H1 (cell line): Measurements from ENCODE around the gene CAPZA2. TPM values are rescaled to one million over a fixed set of nuclear protein-coding genes. Genes with fewer than 3 reads are reported as not detected.

Source experiments
- CTCF ChIA-PET: fragments of 300-600 bp; sonication (Branson Sonifier 250); formaldehyde crosslinking; loops from one replicate; lab custom pipeline; 2021; ENCODE audit not compliant: partially characterized antibody; lab: Charles Lee
- POLR2A ChIA-PET: fragments of 300-600 bp; sonication (Branson Sonifier 250); formaldehyde crosslinking; loops from one replicate; lab custom pipeline; 2021; ENCODE audit warnings: inconsistent platforms; ENCODE audit not compliant: partially characterized antibody; lab: Charles Lee
- DNase-seq, 2 experiments: peaks; one replicate each; pipeline versions ENCODE4 v3.0.0 to v3.0.0-alpha.2; 2010 to 2022; ENCODE audit warnings: low spot score in 2 of 2, low read depth in 1 of 2, mixed read lengths in 1 of 2
- FAIRE-seq: peaks from 2 replicates; lab custom pipeline; 2011; peaks lifted over from hg19 to GRCh38; lab: Jason Lieb, UNC
- H2AFZ ChIP-seq: 2 replicates; pipeline ENCODE4 v1.8.1; 2012; ENCODE audit warnings: low read length, inconsistent platforms
- H2AK5ac ChIP-seq: 2 replicates; pipeline ENCODE4 v1.6.1; 2013; ENCODE audit warnings: low read depth, low read length
- H2BK120ac ChIP-seq: replicated peaks from 2 replicates; pipeline ENCODE3; 2013; ENCODE audit warnings: low read depth, low read length, inconsistent platforms
- H2BK12ac ChIP-seq: 2 replicates; pipeline ENCODE4 v1.6.1; 2013; ENCODE audit warnings: low read depth, low read length
- H2BK15ac ChIP-seq: 2 replicates; pipeline ENCODE4 v1.6.1; 2013; ENCODE audit warnings: low read length
- H2BK20ac ChIP-seq: 2 replicates; pipeline ENCODE4 v1.6.1; 2013; ENCODE audit warnings: low read length
- H2BK5ac ChIP-seq: 2 replicates; pipeline ENCODE4 v1.6.1; 2013; ENCODE audit warnings: low read depth, low read length
- H3K14ac ChIP-seq: 2 replicates; pipeline ENCODE4 v1.6.1; 2013; ENCODE audit warnings: inconsistent platforms; ENCODE audit not compliant: insufficient read length
- H3K18ac ChIP-seq: 2 replicates; pipeline ENCODE4 v1.6.1; 2013; ENCODE audit warnings: low read length; ENCODE audit errors: extremely low read depth
- H3K23ac ChIP-seq: 2 replicates; pipeline ENCODE4 v1.6.1; 2013; ENCODE audit warnings: inconsistent platforms; ENCODE audit not compliant: insufficient read length
- H3K23me2 ChIP-seq: 2 replicates; pipeline ENCODE4 v1.6.1; 2013; ENCODE audit warnings: low read depth, low read length
- H3K27ac ChIP-seq: 2 replicates; pipeline ENCODE4 v1.6.1; 2011; ENCODE audit warnings: low read depth, low read length, inconsistent platforms
- H3K27me3 ChIP-seq, 4 experiments: replicated peaks in 1 of 4; 1 replicate in 1 of 4; 2 replicates in 3 of 4; pipeline versions ENCODE4 v1.6.1 to v1.8.1; 2011 to 2013; ENCODE audit warnings: low read length in 3 of 4, mild to moderate bottlenecking in 3 of 4, inconsistent platforms in 2 of 4, mixed read lengths in 2 of 4, moderate library complexity in 1 of 4; ENCODE audit not compliant: control insufficient read depth in 3 of 4, insufficient read depth in 3 of 4; ENCODE audit errors: extremely low read depth in 1 of 4
- H3K36me3 ChIP-seq, 4 experiments: 2 replicates each; pipeline versions ENCODE4 v1.6.1 to v1.8.1; 2011 to 2013; ENCODE audit warnings: mild to moderate bottlenecking in 4 of 4, low read length in 3 of 4, moderate library complexity in 2 of 4, control low read depth in 1 of 4, inconsistent platforms in 1 of 4; ENCODE audit not compliant: insufficient read depth in 4 of 4, control insufficient read depth in 2 of 4
- H3K4ac ChIP-seq: replicated peaks from 2 replicates; pipeline ENCODE3; 2013; ENCODE audit warnings: low read length, low read depth, mixed read lengths, inconsistent platforms; ENCODE audit not compliant: insufficient read length
- H3K4me1 ChIP-seq, 4 experiments: replicated peaks in 1 of 4; 1 replicate in 1 of 4; 2 replicates in 3 of 4; pipeline versions ENCODE4 v1.6.1 to v1.8.1; 2011 to 2013; ENCODE audit warnings: low read length in 3 of 4, inconsistent platforms in 2 of 4, mixed read lengths in 1 of 4; ENCODE audit not compliant: insufficient read depth in 4 of 4, control insufficient read depth in 3 of 4
- H3K4me2 ChIP-seq, 2 experiments: 2 replicates each; pipeline versions ENCODE4 v1.6.1 to v1.8.1; 2011 to 2013; ENCODE audit warnings: low read depth in 2 of 2, low read length in 2 of 2, control low read depth in 1 of 2, inconsistent platforms in 1 of 2, mild to moderate bottlenecking in 1 of 2; ENCODE audit not compliant: insufficient read depth in 1 of 2
- H3K4me3 ChIP-seq, 4 experiments: fragments of 200-600, 300-600 bp in 1 of 4; sonication (generic), shearing (Covaris generic), sonication (Bioruptor Twin) in 1 of 4; 2 replicates each; pipeline versions ENCODE4 v1.5.1 to v1.8.1; 2011 to 2016; ENCODE audit warnings: low read length in 4 of 4, low read depth in 3 of 4, control low read depth in 2 of 4, inconsistent platforms in 2 of 4, mild to moderate bottlenecking in 2 of 4, mixed read lengths in 1 of 4, moderate library complexity in 1 of 4; ENCODE audit not compliant: insufficient read depth in 2 of 4; ENCODE audit errors: extremely low read depth in 1 of 4
- H3K56ac ChIP-seq: replicated peaks from 2 replicates; pipeline ENCODE3; 2013; ENCODE audit warnings: low read depth, mild to moderate bottlenecking, mixed read lengths, low read length, inconsistent platforms; ENCODE audit not compliant: insufficient read length
- H3K79me1 ChIP-seq: 2 replicates; pipeline ENCODE4 v1.6.1; 2013; ENCODE audit warnings: low read depth, low read length, control low read depth
- H3K79me2 ChIP-seq, 2 experiments: 2 replicates each; pipeline versions ENCODE4 v1.6.1 to v1.8.1; 2012 to 2013; ENCODE audit warnings: low read length in 2 of 2, mild to moderate bottlenecking in 2 of 2, inconsistent platforms in 1 of 2; ENCODE audit not compliant: insufficient read depth in 2 of 2, control insufficient read depth in 1 of 2
- H3K9ac ChIP-seq, 4 experiments: replicated peaks in 1 of 4; 1 replicate in 1 of 4; 2 replicates in 3 of 4; pipeline versions ENCODE4 v1.6.1 to v1.8.1; 2011 to 2013; ENCODE audit warnings: low read depth in 3 of 4, low read length in 3 of 4, control low read depth in 2 of 4, mild to moderate bottlenecking in 2 of 4, moderate library complexity in 2 of 4, inconsistent platforms in 1 of 4; ENCODE audit errors: extremely low read depth in 1 of 4
- H3K9me3 ChIP-seq, 2 experiments: 2 replicates each; pipeline versions ENCODE4 v1.6.1 to v1.8.1; 2012 to 2013; ENCODE audit warnings: mild to moderate bottlenecking in 2 of 2, moderate library complexity in 2 of 2, control low read depth in 1 of 2, inconsistent platforms in 1 of 2, low read depth in 1 of 2, low read length in 1 of 2, mixed read lengths in 1 of 2; ENCODE audit not compliant: insufficient read depth in 2 of 2
- H4K20me1 ChIP-seq, 2 experiments: replicated peaks in 1 of 2; 2 replicates each; pipeline versions ENCODE3 to v1.8.1; 2011 to 2013; ENCODE audit warnings: inconsistent platforms in 2 of 2, low read length in 2 of 2, mild to moderate bottlenecking in 1 of 2; ENCODE audit not compliant: insufficient read depth in 2 of 2, control insufficient read depth in 1 of 2
- H4K5ac ChIP-seq: 2 replicates; pipeline ENCODE4 v1.6.1; 2013; ENCODE audit warnings: low read length, low read depth, mixed read lengths, inconsistent platforms; ENCODE audit not compliant: insufficient read length
- H4K8ac ChIP-seq: 2 replicates; pipeline ENCODE4 v1.8.0; 2013; ENCODE audit warnings: mild to moderate bottlenecking, moderate library complexity, low read length, inconsistent platforms; ENCODE audit not compliant: insufficient read depth; ENCODE audit errors: extremely low read depth
- H4K91ac ChIP-seq: replicated peaks from 2 replicates; pipeline ENCODE3; 2013; ENCODE audit warnings: low read length, mixed read lengths, inconsistent platforms; ENCODE audit not compliant: insufficient read length
- CTBP2 ChIP-seq: IDR thresholded peaks from 2 replicates; pipeline ENCODE4 v1.7.0; 2011; ENCODE audit warnings: borderline replicate concordance, mild to moderate bottlenecking, moderate library complexity, mixed read lengths, low read length; ENCODE audit not compliant: insufficient read depth, insufficient read length
- EGR1 ChIP-seq: IDR thresholded peaks from 2 replicates; pipeline ENCODE4 v1.6.1; 2011; ENCODE audit warnings: low read depth, low read length, borderline replicate concordance
- JUND ChIP-seq: IDR thresholded peaks from 2 replicates; pipeline ENCODE4 v1.6.1; 2011; ENCODE audit warnings: mild to moderate bottlenecking, improper control_type of control experiment, low read length
- POLR2A ChIP-seq, 2 experiments: IDR thresholded peaks; 1 replicate in 1 of 2; 2 replicates in 1 of 2; pipeline ENCODE4 v1.6.1; 2011; ENCODE audit warnings: low read depth in 2 of 2, low read length in 2 of 2, mild to moderate bottlenecking in 2 of 2; ENCODE audit errors: control extremely low read depth in 1 of 2
- POLR2AphosphoS5 ChIP-seq: IDR thresholded peaks from 2 replicates; pipeline ENCODE4 v1.6.1; 2011; ENCODE audit warnings: low read depth, low read length
- SIN3A ChIP-seq, 2 experiments: IDR thresholded peaks in 1 of 2; conservative IDR thresholded peaks in 1 of 2; 2 replicates each; pipeline ENCODE4 v1.6.1; 2011 to 2012; ENCODE audit warnings: low read length in 2 of 2, improper control_type of control experiment in 1 of 2, low read depth in 1 of 2, mild to moderate bottlenecking in 1 of 2
- TAF1 ChIP-seq: IDR thresholded peaks from 2 replicates; pipeline ENCODE4 v1.6.1; 2011; ENCODE audit warnings: mild to moderate bottlenecking, low read depth, low read length
- TEAD4 ChIP-seq: IDR thresholded peaks from 2 replicates; pipeline ENCODE4 v1.6.1; 2012; ENCODE audit warnings: low read depth, low read length, inconsistent platforms, mixed read lengths
- WGBS, 2 experiments: shearing (Covaris generic) in 1 of 2; methylation state at CpG; one replicate each; pipeline versions ENCODE4 v1.1.6 to v1.1.7; 2013 to 2015; ENCODE audit warnings: low lambda C conversion rate in 2 of 2, mixed read lengths in 2 of 2, inconsistent platforms in 1 of 2, low coverage in 1 of 2, missing lambda C conversion rate in 1 of 2; ENCODE audit not compliant: insufficient replicate concordance in 2 of 2, insufficient coverage in 1 of 2, insufficient read length in 1 of 2; ENCODE audit errors: extremely low coverage in 1 of 2, missing lambda C conversion rate in 1 of 2; 5-methylcytosine and 5-hydroxymethylcytosine counted together
- polyA plus RNA-seq, 7 experiments: library from polyadenylated mRNA; depleted of rRNA in 3 of 7; stranded (reverse) in 5 of 7; unstranded in 2 of 7; fragments of >200 nt in 5 of 7; fragments of 200-250 nt in 2 of 7; gene quantifications; 1 replicate in 5 of 7; 2 replicates in 1 of 7; 4 replicates in 1 of 7; pipeline versions ENCODE4 v1.2.1 to v1.2.3, GENCODE V29; 2011 to 2013; ENCODE audit warnings: missing spikeins in 2 of 7, mixed read lengths in 2 of 7
- total RNA-seq: library from RNA; stranded (reverse); fragmentation: NEBNext Ultra II Directional; extraction: Animal tissue kit (Norgen Biotek cat#: 25700); gene quantifications from 2 replicates; pipeline ENCODE4 v1.2.1, GENCODE V29; 2021
- TF ChIP-seq, protein P1 (sequence below), 3 experiments: IDR thresholded peaks; 1 replicate in 2 of 3; 2 replicates in 1 of 3; pipeline versions ENCODE4 v1.5.1 to v1.6.1; 2011; ENCODE audit warnings: low read length in 3 of 3, mild to moderate bottlenecking in 3 of 3, inconsistent platforms in 2 of 3, low read depth in 1 of 3, moderate library complexity in 1 of 3; ENCODE audit not compliant: insufficient read depth in 1 of 3; ENCODE audit errors: control extremely low read depth in 1 of 3

CAPZA2 gene
- total and polyA plus RNA-seq, 2 of the 8 experiments (the other 6 are each of a cell fraction or from before 2014, with no cell fraction given), result 33.2 to 145 TPM

DNA sequence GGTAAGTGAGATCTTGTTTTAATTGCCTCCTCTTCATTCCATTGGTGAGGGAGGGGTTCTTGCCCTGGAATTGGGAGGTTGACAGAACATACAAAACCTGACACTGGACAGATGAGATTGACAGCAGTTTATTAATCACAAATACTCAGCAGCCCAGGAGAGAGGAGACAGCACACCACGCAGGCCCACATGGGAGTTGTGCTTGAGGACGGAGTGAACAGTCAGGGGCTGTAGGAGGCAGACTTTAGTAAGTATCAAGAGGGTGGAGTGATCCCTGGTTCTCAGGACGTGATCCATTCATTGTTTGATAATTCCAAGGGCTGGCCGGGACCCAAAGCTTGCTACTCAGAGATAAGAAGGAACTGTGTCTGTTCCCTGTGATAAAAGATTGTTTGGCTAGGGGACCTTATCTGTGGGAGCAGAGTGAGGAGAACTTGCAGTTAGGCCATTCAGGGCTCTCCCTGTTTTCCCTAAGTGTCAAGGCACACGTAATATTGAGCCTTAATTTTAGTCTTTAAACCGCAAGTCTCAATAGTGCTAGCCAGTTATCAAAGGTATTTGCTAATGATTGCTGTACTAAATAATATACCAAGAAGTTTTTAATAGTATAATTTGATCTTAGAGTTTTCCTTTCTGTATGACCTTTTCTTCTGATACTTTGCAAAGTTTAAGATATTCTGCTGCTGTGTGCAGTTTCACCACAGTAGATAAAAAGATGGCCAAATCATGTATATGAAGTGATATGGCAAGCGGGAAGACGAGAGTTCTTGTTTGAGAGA is 14.5 kb downstream of the CAPZA2 start:
- H3K4me3 ChIP-seq, result no peak overlapping the region
- H3K27me3 ChIP-seq, result no peaks in the 10 kb centered on the region
- H3K23me2 ChIP-seq, result no peaks in the 10 kb centered on the region; the same call in 1 of the 2 replicates
- peaks cover 10 to 90% of the 10 kb centered on the region in 2 experiments for H3K79me2 ChIP-seq
- no peak overlapping the region for H3K18ac ChIP-seq
- H3K4me2 ChIP-seq, result no peak overlapping the region
- peaks cover 0 to 5% (median under 1%) of the 10 kb centered on the region in 4 experiments; a peak in 1 of 8 replicates for H3K36me3 ChIP-seq
- no peaks in the 10 kb centered on the region for H3K9me3 ChIP-seq
- H2BK15ac ChIP-seq, result no peak overlapping the region
- no peak overlapping the region for H2BK120ac ChIP-seq
- no peak for DNase-seq
- no peak overlapping the region for H2BK12ac ChIP-seq
- no peak overlapping the region for H3K9ac ChIP-seq
- no peak overlapping the region for H3K14ac ChIP-seq
- H3K4ac ChIP-seq, result no peak overlapping the region
- no peaks in the 10 kb centered on the region for H3K4me1 ChIP-seq
- no peak for FAIRE-seq
- no peak overlapping the region for H2BK20ac ChIP-seq
- no peak overlapping the region for H2BK5ac ChIP-seq
- H3K79me1 ChIP-seq, result peaks cover 7% of the 10 kb centered on the region; the same call in 1 of the 2 replicates
- ChIA-PET POLR2A (no interaction called here), CTCF (interaction anchor here (0.8 to 1.8 kb wide), 2 partner anchors 11 to 90 kb away, joined by 3 to 4 read pairs; no protein-coding TSS in a partner anchor)
- H2AK5ac ChIP-seq, result no peak overlapping the region
- no peak overlapping the region for H4K5ac ChIP-seq
- peaks cover 0 to 17% of the 10 kb centered on the region in 2 experiments for H4K20me1 ChIP-seq
- WGBS, 2 experiments, result 87% methylated on average over 8 of the region's 8 CpGs; no CpG with 5 or more reads in 1 of the 2 experiments
- H3K23ac ChIP-seq, result no peak overlapping the region
- H4K91ac ChIP-seq, result no peak overlapping the region
- no peak overlapping the region for H3K27ac ChIP-seq
- no peak overlapping the region for H2AFZ ChIP-seq
- H4K8ac ChIP-seq, result no peak overlapping the region; the same call in 1 of the 2 replicates
- H3K56ac ChIP-seq, result no peak overlapping the region
- no peak for TF ChIP-seq TAF1
- TF ChIP-seq POLR2A (IDR thresholded peaks at IDR 0.05; ENCODE audit: control extremely low read depth in 1 of 2, low read depth in 2 of 2, low read length in 2 of 2), result no peak
- TF ChIP-seq EGR1, result no peak
- TF ChIP-seq CTBP2, result no peak
- no peak for TF ChIP-seq POLR2AphosphoS5
- TF ChIP-seq TEAD4, result no peak
- TF ChIP-seq JUND, result no peak
- TF ChIP-seq, protein P1, sequence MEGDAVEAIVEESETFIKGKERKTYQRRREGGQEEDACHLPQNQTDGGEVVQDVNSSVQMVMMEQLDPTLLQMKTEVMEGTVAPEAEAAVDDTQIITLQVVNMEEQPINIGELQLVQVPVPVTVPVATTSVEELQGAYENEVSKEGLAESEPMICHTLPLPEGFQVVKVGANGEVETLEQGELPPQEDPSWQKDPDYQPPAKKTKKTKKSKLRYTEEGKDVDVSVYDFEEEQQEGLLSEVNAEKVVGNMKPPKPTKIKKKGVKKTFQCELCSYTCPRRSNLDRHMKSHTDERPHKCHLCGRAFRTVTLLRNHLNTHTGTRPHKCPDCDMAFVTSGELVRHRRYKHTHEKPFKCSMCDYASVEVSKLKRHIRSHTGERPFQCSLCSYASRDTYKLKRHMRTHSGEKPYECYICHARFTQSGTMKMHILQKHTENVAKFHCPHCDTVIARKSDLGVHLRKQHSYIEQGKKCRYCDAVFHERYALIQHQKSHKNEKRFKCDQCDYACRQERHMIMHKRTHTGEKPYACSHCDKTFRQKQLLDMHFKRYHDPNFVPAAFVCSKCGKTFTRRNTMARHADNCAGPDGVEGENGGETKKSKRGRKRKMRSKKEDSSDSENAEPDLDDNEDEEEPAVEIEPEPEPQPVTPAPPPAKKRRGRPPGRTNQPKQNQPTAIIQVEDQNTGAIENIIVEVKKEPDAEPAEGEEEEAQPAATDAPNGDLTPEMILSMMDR (IDR thresholded peaks at IDR 0.05; ENCODE audit: control extremely low read depth in 1 of 3, insufficient read depth in 1 of 3, low read depth in 1 of 3, low read length in 3 of 3), result peak in 1 of 3 experiments; percentile 15; a peak in 1 of 4 replicates
- no peak for TF ChIP-seq SIN3A (conservative IDR thresholded peaks at IDR 0.05 in 1 of 2, IDR thresholded peaks at IDR 0.05 in 1 of 2; ENCODE audit: low read depth in 1 of 2, low read length in 2 of 2)
